UCSD-AML1 (cell line): Measurements from ENCODE around the gene RPL13.
"Not testable (repeated sequence)": the region's sequence is repeated elsewhere in the genome, so short reads cannot be mapped to it uniquely, and the experiment has no call there.

ENCODE experiments used
- DNase-seq: peaks from one replicate; lab custom pipeline; 2025; ENCODE audit not compliant: unreplicated experiment; lab: John Stamatoyannopoulos, UW

Gene RPL13

DNA sequence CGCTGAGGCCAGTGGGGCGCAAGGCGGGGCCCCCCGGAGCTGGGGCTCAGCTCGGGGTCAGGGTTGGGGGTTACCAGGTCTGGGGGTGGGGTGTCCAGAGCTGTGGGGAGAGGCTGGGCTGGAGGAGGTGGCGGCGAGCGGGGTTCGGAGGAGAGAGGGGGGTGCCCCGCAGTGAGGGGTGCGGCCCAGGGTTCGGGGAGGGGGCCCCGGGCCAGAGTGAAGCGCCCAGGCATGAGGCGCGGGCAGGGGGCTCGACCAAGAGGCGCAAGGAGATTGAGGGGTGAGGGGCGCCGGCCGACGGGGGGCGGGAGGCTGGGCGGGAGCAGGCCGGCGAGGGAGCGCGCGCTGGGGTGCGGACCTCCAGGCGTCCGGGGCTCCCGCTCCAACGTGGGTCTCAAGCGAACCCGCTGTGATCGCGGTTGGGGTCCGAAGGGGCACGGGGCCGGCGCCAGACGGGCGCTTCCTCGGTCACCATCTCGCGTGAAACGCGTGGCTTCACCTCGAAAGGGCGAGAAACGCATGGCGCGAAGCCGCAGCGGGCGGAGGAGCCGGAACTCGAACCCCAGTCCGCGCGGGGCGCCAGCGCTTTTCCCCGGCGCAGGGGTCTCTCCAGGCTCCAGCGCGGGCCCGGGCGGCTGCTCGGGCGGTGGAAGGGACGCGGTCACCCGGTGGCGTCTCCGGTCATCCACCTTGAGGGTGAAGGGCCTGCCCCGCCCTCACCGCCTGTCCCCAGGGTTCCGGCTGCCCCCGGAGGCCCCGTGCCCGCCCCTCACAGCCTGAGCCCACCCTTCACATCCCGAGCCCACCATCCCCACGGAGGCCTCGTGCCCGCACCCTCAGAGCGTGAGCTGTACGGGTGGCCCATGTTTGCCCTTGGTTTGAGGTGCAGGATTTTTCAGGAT is 15.9 kb downstream of the RPL13 start:
- DNase-seq = no peak

DNA sequence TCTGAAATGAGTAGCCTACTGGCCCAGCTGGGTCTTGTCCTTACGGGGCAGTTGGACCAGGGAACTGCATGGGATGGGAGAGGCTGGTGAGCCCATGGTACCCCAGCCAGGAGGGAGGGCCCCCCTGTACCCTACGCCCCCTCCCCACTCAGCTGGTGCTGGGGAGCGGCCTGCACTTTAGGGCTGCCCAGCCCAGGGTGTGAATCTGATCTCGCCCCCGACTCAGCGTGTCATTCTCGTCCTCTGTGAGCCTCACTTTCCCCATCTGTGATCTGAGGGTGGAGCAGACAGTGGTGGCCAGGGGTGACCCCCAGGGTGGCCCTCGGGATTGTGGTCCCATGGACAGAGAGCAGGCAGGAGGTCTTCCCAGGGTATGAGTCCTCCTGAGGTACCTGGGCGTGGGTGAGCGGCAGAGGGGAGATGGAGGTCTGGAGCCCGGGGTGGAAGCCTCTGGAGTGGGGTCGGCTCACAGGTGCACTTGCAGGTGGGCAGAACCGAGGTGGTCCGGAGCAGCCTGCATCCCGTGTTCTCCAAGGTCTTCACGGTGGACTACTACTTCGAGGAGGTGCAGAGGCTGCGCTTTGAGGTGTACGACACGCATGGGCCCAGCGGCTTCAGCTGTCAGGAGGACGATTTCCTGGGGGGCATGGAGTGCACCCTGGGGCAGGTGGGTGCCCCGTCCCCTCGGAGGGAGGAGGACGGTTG is 16.7 kb downstream of the RPL13 start:
- no peak for DNase-seq

DNA sequence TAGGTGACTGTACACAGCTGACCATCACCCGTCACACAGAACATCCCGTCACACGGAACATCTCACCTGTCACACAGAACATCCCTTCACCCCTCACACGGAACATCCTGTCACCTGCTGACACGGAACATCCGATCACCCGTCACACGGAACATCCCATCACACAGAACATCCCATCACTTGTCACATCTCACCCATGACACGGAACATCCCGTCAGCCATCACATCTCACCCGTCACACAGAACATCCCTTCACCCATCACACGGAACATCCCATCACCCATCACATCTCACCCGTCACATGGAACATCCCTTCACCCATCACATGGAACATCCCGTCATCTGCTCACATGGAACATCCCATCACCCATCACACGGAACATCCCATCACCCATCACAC is 18.9 kb downstream of the RPL13 start:
- no peak for DNase-seq

DNA sequence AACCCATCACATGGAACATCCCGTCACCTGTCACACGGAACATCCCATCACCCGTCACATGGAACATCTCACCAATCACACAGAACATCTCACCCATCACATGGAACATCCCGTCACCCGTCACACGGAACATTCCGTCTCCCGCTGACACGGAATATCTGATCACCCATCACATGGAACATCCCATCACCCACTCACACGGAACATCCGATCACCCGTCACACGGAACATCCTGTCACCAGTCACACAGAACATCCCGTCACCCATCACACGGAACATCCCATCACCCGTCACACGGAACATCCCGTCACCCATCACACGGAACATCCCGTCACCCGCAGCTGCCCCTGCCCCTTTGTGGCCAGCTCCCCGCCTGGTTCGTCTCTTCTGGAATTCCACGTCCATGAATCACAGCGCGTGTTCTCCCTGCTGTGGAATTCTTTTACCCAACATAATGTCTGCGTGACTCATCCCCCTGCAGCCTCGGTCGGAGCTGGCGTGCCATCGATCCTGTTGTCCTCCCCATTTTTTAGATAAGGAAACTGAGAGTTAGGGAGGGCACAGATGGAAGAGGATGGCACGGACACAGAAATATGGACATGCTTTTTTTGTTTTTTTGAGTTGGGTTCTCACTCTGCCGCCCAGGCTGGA is 20.7 kb downstream of the RPL13 start:
- DNase-seq = no peak

DNA sequence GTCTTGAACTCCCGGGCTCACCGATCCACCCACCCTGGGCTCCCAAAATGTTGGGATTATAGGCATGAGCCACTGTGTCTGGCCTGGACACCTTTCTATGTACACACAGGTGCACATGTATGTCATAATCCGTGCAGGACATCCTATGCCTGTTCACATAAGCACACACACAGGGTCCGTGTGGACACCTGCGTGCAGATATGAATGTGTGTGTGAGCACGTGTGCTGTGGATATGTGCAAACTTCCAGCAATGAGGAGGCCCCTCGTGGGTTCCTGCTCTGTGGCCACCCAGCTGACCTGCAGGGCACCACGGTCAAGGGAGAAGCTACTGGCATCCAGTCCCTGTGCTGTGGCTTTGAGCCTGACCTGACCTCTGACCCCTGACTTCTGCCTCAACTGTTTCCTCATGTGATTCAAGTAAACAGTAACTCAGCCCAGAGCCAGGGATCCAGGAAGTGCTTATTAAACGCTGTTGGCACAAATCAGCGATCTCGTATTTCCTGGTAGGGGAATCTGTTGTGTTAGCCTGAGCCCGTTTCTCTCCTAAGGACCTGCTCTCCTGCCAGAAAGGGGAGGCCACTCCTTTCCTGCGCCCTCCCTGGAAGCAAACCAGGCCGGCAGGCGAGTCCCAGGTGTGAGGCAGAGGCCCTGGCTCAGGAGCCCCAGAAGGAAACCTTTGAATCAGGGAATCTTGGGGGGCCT is 21.5 kb downstream of the RPL13 start:
- no peak for DNase-seq

DNA sequence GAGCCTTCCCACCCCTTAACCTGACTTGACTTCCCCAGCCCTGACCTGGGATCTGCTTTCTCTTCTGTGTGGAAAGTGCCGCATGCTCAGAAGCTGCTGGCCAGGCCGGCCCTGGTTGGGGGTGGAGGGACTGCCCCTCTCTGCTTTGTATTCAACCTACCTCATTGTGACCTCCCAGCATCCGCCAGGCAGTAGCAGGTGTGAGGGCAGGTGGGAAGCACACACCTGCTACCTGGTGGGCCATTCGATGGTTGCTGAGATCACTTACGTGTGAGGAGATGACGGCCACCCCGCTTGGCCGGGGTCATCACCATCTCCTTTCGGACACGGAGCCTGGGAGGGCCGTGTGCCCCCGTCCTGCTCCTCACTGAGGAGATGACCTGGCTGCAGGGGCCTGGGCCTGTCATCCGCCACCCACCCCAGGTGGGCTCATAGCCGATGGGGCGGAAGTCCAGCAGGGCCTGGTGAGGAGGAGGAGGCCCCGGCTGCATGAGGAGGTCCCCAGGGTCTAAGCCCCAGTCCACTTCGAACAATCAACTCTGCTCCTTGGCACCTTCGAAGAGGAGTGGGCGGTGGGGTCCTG is 22.2 kb downstream of the RPL13 start:
- DNase-seq = no peak

DNA sequence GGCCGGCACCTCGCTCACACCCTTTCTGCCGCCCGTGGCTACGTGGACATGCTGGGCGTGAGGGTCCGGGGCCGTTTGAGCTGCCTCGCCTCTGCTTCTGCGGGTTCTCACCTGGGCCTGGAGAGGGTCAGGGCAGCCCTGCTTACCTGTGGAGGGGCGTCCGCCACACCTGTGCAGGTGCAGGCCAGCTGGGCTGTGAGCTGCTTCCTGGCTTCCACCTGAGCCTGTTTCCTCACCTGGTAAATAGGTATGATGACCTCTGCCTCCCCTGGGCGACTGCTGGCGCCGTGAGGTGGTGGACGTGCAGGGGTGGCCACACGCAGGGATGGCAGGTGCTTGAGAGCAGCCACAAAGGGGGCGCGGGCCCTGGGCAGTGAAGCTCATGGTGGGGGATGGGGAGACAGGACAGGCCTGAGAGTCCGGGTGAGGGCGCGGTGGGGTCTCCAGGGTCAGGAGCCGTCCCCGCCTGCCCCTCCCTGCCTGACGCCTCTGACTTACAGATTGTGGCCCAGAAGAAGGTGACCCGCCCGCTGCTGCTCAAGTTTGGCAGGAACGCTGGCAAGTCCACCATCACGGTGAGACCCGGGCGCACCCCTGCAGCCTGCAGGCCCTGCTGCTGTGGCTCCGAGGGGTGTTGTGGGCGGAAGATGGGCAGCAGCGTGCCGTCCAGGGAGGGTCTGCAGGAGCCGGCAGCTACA is 22.9 kb downstream of the RPL13 start:
- no peak for DNase-seq

DNA sequence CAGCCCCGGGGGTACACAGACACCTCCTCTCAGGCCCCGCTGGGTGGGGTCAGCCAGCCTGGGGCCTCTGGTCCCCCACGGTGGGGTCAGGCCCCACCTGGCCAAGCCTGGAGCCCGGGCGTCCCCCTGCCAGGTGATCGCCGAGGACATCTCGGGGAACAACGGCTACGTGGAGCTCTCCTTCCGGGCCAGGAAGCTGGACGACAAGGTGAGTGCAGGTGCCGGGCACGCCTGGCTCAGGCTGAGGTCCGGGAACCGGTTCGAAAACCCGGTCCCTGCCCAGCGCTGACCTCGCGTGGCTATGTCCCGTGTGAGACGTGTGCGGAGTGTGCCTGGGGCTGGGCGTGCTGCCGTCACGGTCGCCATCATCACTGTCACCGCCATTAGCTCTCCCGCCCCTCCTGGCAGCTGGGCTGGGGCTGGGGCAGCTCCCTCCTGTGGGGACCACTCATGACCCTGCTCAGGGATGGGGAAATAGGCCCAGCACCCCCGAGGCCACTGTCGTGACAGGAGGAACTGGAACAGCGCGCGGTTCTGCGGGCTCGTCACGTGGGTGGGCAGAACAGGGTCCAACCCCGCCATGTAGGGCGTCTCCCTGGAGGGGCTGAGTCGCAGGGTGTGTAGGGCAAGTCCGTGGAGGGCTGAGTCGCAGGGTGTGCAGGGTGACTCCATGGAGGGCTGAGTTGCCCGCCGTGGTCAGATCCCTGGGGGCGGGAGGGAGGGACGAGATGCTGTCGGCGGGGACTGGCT is 23.6 kb downstream of the RPL13 start:
- no peak for DNase-seq

DNA sequence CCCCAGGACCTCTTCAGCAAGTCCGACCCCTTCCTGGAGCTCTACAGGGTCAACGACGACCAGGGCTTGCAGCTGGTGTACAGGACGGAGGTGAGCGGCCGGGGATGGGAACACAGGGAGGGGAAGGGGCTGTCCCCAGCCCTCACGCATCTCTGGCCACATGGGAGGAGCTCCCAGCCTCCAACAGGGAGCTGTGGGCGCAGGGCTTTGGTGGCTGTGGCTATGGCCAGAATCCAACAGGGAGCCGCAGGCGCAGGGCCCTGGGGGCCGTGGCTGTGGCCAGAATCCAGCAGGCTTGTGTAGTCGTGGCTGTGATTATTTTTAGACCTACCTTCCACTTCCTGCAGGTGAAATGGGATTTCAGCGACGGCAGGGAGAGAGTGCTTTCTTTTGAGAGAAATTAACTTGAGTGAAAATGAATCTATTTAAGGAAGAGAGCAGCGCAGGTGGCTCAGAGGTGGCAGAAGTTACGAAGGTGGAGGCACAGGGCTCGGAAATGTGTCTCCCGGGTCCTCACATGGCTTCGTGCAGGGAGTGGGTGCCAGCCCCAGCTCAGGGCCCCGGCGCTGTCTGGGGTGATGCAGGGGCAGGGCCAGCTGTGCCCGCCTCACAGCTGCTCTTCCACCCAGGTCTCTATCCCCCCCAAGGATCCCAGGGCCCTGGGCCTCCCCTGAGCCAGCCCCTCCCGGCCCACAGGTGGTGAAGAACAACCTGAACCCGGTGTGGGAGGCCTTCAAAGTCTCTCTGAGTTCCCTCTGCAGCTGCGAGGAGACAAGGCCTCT is 24.5 kb downstream of the RPL13 start:
- DNase-seq = no peak

DNA sequence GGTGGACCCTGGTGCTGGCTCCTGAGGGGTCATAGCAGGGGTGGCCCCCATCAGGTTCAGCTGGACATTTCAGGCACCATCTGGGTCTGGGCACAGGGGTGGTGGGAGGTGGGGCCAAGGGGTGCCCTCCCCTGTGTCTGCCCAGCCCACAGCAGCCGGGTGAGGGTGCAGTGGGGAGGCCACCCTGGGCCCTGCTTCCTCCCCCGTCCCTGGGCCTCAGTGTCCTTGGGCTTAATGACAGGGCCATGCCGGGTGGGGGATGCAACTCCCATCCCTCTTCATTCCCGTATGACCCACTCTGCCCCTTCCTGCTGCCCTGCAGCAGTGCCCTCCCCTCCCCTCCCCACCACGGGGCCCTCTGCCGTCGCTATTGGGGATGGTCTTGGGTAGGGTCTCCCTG is 25.7 kb downstream of the RPL13 start:
- no peak for DNase-seq

DNA sequence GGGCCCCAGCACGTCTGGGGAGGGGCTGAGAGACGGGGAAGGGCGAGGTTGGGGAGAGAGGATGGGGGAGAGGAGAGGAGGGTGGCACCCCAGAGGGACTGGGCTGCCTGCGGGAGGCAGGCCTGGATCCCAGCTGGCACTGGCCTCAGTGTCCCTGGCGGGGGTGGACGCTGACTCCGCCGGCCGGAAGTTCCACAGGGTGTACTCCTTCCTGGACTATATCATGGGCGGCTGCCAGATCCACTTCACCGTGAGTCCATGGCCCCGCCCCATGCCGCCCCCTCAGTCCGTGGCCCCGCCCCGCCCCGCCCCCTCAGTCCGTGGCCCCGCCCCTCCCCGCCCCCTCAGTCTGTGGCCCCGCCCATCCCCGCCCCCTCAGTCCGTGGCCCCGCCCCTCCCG is 26.4 kb downstream of the RPL13 start:
- no peak for DNase-seq

DNA sequence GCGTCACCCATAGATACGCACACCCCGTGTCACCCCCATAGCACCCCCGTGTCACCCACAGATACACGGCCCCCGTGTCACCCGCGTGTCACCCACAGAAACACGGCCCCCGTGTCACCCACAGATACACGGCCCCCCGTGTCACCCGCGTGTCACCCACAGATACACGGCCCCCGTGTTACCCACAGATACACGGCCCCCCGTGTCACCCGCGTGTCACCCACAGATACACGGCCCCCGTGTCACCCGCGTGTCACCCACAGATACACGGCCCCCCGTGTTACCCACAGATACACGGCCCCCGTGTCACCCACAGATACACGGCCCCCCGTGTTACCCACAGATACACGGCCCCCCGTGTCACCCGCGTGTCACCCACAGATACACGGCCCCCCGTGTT is 27.2 kb downstream of the RPL13 start:
- DNase-seq = not testable (repeated sequence)

DNA sequence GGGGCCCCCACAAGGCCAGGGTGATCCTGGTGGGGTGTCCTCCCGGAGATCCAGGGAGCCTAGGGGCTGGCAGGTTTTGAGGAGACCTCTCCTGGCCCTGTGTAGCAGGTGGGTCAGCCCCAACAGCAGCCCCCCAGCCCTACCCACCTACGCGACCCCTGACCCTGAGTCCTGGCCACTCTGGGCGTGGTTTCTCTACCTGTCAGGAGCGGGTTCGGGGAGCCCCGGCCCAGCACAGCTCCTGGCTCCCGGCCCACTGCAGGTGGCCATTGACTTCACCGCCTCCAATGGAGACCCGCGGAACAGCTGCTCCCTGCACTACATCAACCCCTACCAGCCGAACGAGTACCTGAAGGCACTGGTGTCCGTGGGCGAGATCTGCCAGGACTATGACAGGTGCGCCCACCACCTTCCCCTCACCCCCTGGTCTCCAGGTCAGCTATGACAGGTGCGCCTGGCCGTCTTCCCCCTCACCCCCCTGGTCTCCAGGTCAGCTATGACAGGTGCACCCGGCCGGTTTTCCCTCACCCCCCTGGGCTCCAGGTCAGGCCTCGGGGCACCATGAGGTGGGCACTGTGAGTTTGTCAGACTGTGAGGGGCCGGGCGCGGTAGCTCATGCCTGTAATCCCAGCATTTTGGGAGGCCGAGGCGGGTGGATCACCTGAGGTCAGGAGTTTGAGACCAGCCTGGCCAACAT is 28.1 kb downstream of the RPL13 start:
- no peak for DNase-seq

DNA sequence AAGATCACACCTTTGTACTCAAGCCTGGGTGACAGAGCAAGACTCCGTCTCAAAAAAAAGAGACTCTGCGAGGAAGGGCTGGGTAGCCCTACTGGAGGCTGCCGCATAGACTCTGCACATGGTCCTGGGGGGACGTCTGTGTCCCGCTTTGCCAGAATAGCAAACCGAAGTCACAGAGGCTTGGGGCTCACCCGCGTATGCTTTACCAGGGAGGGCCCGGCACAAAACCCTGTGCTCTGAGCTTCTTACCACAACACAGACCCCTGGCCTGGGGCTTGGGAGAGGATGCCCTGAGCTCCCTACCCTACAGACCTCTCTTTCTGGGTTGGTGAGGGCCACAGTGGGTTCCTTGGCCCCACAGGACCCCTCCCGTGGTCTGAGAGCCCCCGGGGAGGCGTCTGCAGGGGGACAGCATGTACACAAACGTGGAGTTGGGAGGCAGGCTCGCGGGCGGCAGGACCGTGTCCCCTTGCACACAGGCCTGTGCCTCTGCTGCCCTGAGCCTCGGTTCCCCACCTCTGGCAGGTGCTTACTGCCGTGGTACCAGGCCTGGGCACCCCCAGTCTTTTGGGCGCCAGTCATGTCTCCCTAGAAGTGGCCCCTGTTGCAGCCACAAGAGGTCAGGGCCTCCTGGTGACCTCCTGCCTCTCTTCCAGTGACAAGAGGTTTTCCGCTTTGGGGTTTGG is 28.9 kb downstream of the RPL13 start:
- no peak for DNase-seq

DNA sequence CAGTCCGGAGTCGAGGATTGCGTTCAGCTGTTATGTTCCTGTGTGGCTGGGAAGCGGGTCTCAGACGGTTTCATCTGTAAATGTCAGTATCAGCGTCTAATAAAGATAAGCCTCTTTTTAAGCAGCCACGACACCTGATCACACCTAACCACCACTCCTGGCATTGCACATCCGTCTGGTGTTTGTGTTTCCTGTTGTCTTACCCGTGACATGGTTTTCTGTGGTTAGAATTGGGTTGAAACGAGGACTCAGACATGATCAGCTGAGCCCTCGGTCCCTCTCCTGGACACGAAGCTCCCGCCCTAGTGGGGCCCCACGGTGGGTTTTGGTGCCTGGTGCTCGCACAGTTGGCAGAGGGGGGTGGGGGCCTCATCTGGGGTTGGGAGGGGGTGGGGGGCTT is 33.4 kb downstream of the RPL13 start:
- DNase-seq = no peak

DNA sequence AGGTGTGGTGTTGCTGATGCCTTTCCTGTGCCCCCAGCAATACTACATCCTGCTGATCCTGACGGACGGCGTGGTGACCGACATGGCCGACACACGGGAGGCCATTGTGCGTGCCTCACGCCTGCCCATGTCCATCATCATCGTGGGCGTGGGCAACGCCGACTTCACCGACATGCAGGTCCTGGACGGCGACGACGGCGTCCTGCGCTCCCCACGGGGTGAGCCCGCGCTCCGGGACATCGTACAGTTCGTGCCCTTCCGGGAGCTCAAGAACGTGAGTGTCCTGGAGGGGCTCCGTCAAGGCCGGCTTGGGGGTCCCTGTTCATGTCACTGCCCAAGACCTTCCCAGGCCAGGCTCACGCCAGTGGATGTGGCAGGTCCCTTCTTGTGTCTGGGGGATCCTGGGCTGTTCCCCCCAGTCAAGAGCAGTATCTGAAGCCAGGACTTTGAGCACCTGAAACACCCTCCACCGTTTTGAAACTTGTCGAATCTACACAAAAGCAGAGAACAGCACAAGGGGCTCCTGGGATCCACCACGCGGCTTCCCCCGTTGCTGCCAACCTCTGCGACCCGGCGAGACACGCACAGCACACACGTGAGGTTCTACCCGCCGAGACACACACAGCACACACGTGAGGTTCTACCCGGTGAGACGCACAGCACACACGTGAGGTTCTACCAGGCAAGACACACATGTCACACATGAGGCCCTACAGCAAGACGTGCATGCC is 35.0 kb downstream of the RPL13 start:
- DNase-seq = no peak

DNA sequence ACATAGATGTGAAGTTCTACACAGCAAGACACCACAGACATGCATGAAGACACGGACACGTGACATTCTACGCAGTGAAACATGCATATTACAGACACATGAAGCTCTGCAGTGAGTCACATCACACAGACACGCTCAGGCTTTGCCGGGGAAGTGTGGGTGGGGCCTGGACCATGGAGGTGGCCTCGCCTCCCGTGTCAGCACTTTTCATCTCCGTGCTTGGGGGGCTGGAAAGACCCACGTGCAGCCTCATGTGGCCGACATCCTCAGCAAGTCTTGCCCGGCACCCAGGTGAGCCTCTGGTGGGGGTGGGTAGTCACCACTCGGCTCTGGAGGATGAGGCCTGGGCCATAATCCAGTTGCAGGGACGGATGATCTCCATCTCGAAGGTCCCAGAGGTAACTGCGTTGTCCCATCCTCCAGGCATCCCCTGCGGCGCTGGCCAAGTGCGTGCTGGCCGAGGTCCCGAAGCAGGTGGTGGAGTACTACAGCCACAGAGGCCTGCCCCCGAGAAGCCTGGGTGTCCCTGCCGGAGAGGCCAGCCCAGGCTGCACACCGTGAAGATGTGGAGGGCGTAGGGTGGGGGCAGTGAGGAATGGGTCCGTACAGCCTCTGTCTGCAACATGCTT is 35.7 kb downstream of the RPL13 start:
- DNase-seq = no peak
